ENCODE results near the gene SIGLEC12.

The SIGLEC12 gene

DNA sequence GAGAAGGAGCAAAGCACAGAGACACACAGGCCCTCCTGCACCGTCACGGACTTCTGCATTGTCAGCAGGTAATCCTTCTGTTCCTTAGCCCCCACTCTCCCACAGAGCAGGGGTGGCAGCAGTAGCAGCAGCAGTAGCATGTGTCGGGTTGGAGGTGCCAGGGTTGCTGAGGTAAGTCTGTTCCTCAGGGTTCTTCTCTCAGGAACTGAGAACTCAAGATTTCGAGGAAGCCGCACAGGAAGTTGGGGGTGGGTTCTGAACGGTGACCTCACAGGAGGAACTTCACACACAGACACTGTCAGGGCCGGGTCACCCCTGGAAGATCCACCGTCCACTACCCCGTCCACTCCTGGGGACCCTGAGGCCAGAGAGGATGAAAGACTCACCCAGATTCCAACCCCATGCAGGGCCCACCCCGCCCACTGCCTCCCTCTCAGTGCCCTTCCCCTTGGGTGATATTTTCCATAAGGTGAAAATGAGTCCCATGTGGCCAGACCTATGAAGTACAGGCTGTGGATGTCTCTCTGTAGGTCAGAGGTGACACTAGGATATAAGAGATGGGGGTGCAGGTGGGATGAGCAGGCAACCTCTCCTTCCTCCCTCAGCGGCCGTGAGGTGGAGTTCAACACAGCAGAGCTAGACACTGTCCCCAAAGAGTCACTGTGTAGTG is at the start of gene SIGLEC12:
Gene SIGLEC12, minus strand, starts transcription at position 207 of the 670 bp plus-strand sequence. Its CDS starts 67 bp downstream, at position 140.
- FAIRE-seq (no peak), DNase-seq (ENCODE audit: low spot score) (no peak)

DNA sequence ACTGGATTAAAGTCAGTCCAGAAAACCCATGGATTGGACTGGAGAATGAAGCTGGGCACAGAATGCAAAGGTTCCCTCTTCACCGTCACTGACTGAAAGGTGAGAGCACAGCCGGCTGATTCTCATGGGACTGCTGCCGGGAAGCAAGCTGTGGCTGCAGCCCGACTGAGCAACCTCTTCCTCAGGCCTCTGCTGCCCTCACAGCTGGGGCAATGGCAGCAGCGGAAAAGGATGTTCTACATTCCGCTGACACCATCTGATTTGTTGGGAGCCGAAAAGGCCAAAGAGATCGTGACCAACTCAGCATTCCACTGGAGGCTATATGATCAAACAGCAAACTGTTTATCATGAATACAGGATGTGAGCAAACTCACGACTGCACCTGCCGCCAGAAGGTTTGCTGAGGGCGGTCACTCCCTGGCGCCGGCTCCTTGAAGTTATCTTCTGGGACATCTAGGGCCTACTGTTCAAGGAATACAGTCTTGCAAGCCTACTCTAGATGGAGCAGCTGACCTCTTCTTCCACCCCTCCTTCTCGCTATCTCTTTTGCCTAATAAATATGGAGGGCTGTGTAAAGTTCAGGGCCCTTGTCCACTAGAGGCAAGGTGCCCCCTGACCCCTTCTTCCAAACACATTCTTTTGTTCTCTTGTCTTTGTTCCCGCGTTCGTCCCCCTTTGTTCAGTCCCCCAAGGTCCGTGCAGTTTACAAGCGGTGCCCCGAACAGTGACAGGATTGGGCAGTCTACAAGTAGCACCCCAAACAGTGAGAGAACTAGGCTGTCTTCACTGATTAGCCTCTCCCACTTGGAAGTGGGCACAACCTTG is 49.5 kb upstream of the SIGLEC12 start:
- DNase-seq (ENCODE audit: low spot score): no peak
- no peak for FAIRE-seq

DNA sequence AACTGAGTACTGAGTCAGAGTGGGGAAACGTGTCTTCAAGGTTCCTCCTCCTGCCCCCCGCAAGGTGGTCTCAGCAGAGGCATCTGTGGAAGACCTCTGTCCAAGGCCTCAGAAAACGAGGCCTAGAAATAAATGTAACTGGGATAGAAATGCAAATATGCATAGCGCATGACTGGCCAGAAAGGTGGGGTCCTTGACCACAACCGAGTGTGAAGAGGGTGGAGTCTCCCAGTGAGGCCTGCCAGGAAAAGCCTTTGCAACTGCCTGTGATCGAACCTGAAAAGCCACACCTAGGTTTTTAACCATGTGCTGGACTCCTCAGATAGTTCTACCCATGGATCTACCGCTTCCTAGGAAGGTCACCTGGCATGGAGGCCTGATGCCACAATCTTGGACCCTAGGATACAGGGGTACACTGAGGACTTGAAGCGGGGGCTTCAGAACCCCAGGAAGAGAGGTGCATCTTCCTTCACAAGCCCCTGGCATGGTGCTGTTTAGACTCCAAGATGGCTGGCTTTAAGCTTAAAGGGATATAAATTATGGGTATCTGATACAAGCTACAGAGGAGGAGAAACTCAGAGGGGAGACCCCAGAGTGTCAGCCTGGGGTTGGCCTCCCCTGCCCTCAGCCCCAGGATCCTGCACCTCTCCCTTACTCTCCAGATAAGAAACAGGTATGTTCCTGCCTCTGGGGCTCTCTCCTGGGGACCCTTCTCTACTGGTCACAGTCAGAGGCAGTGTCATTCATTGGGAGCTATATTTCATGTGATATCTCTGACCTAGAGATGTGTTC is 48.1 kb upstream of the SIGLEC12 start:
- FAIRE-seq (no peak), DNase-seq (ENCODE audit: low spot score) (no peak)

DNA sequence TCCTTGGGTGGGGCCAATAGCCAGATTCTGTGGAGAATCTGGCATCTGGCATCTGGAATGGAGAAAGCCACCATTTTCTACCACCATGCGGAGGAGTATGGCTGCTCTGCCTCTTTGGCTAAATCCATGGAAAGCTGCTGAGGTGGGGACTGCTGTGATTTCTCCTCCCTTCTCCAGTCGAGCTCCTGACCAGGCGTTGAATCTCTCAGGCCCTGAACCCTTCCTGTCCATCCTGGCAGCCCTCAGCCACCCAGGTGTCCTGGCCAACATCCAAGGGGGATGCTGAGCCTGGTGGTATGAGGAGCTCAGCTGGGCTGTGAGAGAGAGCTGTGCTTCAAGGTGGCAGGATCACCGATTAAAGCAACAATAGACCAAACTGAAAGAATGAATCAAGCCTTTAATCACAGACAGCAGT is 47.3 kb upstream of the SIGLEC12 start:
- DNase-seq (ENCODE audit: low spot score) (no peak), FAIRE-seq (no peak)

DNA sequence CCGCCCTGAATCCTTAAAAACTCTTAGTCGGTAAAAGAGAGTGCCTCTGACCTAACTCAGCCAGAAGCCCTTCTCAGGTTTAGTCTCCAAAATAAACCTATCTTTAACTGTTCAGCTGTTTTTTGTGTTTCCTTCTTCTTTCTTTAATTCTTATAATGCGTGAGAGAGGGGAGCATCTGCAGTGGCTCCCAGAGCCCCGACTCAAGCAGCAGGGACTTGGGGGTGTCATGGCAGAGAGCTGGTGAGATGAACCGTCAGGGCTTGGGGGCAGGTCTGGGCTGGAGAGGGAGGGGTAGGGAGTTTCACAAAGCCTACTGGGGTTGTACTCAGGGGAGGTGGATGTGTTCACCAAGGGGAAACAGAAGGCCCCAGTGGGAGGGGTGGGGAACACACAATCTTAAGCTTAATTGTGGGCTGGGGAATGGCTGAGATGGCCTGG is 46.6 kb upstream of the SIGLEC12 start:
- no peak for FAIRE-seq
- DNase-seq (ENCODE audit: low spot score): no peak

DNA sequence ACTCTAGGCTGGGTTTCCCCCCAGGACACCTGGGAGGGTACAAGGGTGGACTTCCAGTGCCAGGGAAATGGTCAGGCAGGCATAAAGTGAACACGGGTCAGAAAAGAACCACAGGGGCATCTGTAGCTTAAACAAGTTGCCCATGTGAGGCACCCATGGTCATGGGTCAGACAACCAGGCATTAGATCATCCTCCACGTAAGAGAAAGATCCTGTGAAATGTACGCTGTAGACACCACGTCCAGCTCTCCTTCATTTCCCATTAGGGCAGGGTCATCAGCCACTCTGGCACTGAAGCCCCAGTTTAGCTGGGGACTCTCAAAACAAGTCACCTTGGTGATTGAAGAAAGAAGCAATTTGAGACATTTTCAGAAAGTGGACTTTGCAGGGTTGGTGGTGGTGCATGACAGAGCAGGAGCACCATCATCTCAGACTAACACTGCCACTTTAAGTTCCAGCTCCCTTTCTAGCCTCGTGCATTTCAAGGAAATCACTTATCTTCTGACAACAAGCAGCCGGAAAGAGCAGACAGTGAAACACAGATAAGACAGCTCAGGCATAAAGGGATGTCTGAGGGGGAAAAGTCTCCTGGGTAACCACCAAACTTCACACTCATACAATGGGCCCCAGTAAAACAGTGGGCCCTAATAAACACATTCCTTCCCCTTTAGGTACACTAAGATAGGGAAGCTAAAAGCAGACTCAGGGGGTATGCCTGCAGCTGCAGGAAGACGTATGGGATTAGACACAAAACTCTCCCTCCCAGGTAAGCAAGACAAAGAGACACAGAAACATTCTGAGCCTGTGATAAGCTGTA is 46.0 kb upstream of the SIGLEC12 start:
- FAIRE-seq: no peak
- peak; percentile 12 for DNase-seq (ENCODE audit: low spot score)

DNA sequence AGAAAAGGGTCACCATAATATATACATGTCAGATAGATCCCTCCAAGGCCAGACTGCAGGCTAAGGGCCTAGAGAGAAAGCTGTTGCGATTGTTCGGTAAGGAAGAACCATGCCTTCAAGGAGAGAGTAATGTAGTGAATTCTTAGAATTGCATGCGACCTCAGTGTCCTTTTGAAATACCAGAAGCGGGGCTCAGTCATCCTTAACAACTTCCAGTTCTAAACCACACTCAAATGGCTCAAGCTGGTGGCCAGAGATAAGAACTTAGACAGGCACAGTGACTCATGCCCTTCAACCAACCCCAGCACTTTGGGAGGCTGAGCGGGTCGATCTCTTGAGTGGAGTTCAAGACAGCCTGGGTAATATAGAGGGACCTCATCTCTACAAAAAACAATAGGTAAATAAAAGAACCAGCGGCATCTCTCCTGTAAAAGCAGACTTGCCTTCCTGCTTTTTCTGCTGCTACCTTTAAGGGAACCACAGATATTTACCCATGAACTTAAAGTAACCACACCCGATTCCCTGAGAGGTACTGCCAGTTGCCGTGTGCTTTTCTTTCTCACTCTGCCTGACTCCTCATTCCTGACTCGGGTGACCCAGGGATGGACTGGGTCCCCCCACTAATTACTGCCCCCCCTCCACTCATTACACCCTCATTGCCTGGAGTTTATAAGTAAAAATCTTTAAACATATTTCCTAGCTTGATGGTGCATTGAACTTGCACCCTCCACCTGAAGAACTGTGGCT is 45.2 kb upstream of the SIGLEC12 start:
- peak; percentile 92 for FAIRE-seq
- DNase-seq (ENCODE audit: low spot score): peak; percentile 76

DNA sequence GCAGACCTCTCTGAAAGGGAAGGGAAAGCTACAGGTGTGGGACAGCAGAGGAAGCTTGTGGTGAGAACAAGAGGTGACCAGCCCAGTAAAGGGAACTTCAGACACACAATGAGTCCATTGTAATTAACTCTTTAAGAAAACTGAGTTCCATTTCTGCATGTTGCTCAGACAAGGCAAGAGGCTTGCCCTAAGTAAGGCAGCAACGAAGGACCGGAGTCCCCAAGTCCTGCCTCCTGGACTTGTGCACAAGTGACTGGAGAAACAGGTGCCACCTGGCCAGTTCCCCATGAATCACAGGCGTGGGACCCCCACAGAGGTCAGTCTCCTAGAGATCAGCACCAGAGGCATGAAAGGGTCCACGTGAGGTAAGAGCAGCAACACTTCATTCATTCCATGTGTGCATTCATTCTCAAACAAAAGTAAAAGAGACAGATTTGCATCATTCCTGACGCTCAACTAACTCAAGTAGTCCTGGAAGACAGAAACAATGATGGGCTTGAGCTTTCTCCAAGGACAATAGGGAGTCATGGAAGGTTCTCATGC is 44.6 kb upstream of the SIGLEC12 start:
- no peak for DNase-seq (ENCODE audit: low spot score)
- no peak for FAIRE-seq

DNA sequence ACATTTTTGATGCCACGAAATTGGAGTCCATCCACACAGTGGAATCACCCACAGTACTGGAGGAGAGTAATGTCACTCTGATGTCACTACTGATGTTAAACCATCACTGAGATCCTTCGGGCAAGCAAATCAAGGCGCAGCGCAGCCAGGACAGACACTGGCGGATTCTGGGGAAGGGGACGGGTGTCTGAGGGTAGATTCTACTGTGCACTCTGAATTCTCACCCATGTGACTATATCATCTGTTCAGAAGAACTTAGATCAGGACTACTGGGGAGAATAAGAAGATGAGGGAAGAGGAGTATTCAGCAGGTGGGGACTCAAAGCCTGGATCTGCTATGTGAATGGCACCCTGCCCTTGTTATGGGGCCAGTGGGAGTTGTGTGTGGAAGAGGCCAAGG is 42.4 kb upstream of the SIGLEC12 start:
- DNase-seq (ENCODE audit: low spot score) (no peak), FAIRE-seq (no peak)

DNA sequence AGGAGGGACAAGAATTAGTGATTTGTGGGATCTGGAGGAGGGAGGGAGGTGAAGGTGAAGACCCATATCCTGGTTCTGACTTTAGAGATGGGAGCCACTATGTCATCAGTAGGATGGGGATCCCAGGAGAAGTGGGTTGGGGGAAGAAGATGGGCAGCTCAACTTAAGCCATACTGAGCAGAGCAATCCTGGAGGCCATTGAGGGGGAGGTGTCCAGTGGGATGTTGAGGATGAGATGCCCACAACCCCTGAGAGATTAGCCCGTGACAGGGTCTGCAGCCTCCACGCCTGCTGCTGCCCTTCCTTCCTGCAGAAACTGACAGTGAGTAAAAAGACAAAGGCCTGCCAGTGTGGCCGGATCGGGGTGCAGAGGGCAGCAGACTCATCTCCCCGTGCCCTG is 41.1 kb upstream of the SIGLEC12 start:
- DNase-seq (ENCODE audit: low spot score) (no peak), FAIRE-seq (no peak)

DNA sequence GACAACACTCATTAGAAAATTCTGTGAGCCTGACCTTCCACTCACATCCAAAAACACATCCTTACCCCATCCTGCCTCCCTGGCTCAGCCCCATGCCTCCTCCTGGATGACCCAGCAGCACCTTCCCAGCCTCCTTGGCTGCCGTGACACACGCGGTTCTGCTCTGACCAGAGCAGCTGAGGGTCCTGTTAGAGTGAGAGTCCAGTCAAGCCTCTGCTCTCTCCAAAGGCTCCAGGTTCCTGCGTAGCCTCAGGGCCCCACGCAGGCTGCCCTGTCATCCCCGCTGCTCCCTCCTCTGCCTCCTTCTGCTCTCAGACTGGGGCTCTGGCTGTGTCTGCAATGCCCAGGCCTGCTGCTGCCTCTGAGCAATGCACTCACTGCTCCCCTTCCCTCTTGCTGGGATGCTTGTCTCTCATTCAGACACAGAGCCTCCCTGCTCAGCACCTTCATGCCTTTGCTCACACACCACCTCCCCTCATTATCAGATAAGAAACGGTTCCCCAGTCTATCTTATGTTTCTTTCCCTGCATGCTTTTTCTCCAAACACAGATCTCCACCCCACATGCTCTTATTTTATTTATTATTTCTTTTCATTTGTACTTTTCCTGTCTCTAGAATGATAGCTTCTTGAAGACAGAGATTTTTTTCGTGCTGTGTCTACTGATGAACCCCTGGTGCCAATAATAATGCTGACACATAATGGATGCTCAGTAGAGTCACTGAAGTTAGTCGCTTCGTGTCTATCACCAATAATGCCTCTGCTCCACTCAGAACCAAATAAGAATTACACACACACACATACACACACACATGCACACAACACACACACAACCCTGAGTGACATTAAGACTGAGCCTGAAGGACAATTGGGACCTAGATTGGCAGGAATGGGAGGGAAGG is 40.1 kb upstream of the SIGLEC12 start:
- DNase-seq (ENCODE audit: low spot score): no peak
- FAIRE-seq: no peak

DNA sequence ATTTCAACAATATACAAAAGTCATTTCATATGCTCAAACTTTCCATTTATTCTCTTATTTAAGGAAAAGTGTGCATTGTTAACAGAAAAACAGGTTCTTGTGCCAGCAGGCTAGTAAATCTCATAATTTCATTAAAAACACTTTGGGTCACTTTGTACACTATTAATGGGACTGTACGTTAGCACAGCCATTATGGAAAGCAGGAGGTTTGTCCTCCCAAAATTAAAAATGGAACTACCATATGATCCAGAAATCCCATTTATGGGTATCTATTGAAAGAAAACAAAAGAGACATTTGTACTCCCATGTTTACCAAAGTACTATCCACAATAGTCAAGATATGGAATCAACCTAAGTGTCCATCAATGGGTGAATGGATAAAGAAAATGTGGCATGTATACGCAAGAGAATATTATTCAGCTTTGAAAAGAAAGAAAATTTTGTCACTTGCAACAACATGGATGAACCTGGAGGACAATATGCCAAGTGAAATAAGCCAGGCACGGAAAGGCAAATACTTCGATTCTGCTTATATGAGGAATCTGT is 38.3 kb upstream of the SIGLEC12 start:
- FAIRE-seq (no peak), DNase-seq (ENCODE audit: low spot score) (no peak)

DNA sequence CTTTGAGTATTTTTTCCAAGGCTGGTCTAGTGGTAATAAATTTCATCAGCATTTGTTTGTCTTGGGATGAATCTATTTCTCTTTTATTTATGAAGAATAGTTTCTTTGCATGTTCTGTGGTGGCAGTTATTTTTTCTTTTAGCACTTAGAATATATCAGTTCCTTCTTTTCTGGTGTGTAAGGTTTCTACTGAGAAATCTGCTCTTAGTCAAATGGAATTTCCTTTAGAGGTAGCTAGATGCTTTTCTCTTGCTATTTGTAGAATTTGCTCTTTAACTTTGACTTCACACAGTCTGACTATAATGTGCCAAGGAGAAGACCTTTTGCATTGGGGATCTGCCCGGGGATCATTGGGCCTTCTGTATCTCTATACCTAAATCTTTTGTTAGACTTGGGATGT is 33.9 kb upstream of the SIGLEC12 start:
- FAIRE-seq: no peak
- DNase-seq (ENCODE audit: low spot score): no peak

DNA sequence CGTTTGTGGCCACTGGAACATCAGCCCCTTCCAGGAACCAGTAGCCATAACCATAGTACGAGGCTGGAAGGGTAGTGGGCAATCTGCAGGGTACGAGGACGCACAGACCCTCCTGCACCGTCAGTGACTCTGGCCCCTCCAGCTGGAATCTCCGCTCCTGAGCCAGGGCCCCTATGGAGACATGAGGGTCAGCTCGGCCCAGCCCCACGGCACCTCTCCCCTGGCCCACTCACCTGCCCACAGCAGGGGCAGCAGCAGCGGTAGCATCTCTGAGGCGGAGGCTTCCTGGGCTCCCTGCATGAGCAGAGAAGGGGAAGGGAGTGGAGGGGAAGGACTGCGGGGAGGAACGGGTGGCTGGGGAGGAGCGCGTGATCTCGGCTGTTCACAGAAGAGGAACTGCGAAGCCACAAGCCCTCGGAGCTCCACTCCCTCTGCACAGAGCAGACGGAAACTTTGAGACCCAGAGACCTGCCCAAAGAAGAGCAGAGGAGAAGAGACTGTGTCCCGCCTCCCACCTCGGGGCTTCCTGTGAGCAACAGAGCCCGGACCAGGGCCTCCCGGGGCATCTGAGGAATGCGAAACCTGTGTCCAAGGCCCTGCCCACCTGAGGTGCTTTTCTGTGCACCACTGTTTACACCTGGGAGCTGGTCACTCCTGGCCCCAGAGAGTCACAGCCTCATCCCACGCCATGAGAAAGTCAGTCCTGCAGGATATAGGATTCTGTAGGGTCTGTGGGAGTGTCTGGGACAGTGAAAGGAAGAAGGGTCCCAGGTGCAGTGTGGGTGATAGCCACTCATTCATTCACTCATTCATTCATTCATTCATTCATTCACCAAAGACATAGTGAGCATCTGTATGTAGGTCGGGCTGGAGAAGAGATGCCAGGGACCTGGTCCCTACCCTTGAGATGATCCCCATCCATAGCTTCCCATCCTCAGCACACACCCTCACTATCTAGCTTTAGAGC is 30.0 kb upstream of the SIGLEC12 start, which contains the start of gene SIGLEC6:
Gene SIGLEC6, minus strand, starts transcription at position 322 of the 967 bp plus-strand sequence. Its CDS starts 22 bp downstream, at position 300.
- FAIRE-seq (no peak), DNase-seq (ENCODE audit: low spot score) (no peak)

DNA sequence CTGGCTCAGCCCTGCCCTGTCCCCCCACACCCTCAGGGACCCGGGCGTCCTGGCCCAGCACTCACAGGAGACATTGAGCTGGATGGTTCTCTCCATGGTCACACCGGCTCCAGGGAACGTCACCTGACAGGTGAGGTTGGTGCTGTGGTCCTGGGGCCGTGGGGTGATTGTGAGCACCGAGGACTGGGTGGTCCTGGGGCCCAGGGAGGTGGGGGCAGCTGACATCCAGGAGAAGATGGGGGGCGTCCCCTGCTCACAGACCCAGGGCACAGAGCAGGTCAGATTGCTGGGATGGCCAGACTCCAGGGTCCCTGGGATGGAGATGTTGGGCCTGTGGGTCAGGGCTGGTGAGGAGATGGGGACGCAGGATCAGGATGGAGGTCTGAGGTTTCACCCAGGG is 29.0 kb upstream of the SIGLEC12 start:
- FAIRE-seq (no peak), DNase-seq (ENCODE audit: low spot score) (no peak)

DNA sequence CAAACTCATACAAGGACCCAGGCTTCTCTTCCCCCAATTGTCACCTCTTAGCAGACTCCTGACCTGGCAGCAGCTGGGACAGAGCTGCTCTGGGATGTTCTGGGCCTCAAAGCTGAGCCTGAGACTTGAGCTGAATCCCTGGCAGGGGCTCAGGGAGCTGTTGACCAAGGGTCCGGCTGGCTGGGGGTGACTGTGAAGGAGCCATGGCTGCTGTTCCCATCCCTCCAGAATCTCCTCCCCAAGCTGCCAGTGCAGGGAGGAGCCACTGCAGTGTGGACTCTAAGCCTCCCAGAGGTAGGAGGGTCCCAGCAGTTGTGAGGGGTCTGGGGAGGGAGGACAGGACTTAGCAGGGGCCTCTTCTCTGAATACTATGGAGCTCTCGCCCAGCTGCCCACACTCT is 27.7 kb upstream of the SIGLEC12 start:
- FAIRE-seq: no peak
- DNase-seq (ENCODE audit: low spot score): no peak

DNA sequence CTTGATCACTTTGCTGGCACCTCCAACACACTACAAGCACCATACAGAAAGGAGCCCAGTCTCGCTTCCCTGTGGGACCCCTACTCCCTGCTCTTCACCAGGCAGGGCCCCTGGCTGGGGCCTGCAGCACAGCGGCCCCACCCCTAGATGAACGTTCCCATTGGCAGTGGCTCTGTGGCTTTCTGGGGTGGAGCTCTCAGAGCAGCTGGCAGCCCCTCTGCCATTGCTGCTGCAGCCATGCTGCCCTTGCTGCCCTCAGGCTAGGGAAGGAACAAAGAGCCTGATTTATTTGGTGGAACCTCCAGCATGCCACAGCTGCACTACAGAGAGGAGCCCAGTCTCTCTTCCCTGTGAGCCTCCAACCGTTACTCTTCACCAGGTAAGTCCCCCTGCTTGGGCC is 24.1 kb upstream of the SIGLEC12 start:
- DNase-seq (ENCODE audit: low spot score) (no peak), FAIRE-seq (no peak)
